Measurements from ENCODE around the gene STEEP1. TPM values are rescaled to one million over a fixed set of nuclear protein-coding genes. Genes with fewer than 3 reads are reported as not detected.

The STEEP1 gene
- total and polyA plus RNA-seq, 2 of the 13 experiments (the other 11 are each of a cell fraction or from before 2014, with no cell fraction given) = 7.7 to 23.1 TPM

GRCh38 chrX:119495734-119496726 lies 69.2 kb downstream of the STEEP1 start (continued):
- peak; percentile 13; the same call in 1 of the 2 replicates for TF ChIP-seq ZNF574 (CRISPR knock-in tag; IDR thresholded peaks at IDR 0.05)
- TF ChIP-seq ATF3 (CRISPR knock-in tag; IDR thresholded peaks at IDR 0.05) = 0 out of 2 replicates have a peak, but pooled peaks have one; percentile 32
- no peak for TF ChIP-seq BRF2 (CRISPR knock-in tag; IDR thresholded peaks at IDR 0.05)
- no peak for TF ChIP-seq ZNF563 (CRISPR knock-in tag; IDR thresholded peaks at IDR 0.05)
- TF ChIP-seq ZNF704 (CRISPR knock-in tag; IDR thresholded peaks at IDR 0.05; ENCODE audit: borderline replicate concordance) = no peak
- 0 out of 3 replicates have a peak, but pooled peaks have one; percentile 15 for TF ChIP-seq MXI1 (IDR thresholded peaks at IDR 0.05; ENCODE audit: borderline replicate concordance, low read depth, low read length)
- TF ChIP-seq ZNF292 (CRISPR knock-in tag; IDR thresholded peaks at IDR 0.05; ENCODE audit: borderline replicate concordance, low read depth) = 0 out of 2 replicates have a peak, but pooled peaks have one; percentile 19
- TF ChIP-seq SIN3B (IDR thresholded peaks at IDR 0.05; ENCODE audit: low read length) = no peak
- no peak for TF ChIP-seq LCORL (IDR thresholded peaks at IDR 0.05)
- peak; percentile 55; the same call in 1 of the 2 replicates for TF ChIP-seq LCORL (CRISPR knock-in tag; IDR thresholded peaks at IDR 0.05)
- TF ChIP-seq FOXP4 (CRISPR knock-in tag; IDR thresholded peaks at IDR 0.05) = peak; percentile 66
- peak; percentile 55; the same call in 1 of the 2 replicates for TF ChIP-seq NR2F6 (IDR thresholded peaks at IDR 0.05)
- TF ChIP-seq NR2F6 (CRISPR knock-in tag; IDR thresholded peaks at IDR 0.05) = peak; percentile 38
- TF ChIP-seq HOXA7 (CRISPR knock-in tag; IDR thresholded peaks at IDR 0.05) = no peak
- peak; percentile 38; the same call in 1 of the 2 replicates for TF ChIP-seq TFE3 (CRISPR knock-in tag; IDR thresholded peaks at IDR 0.05)
- no peak for TF ChIP-seq ZNF549 (CRISPR knock-in tag; IDR thresholded peaks at IDR 0.05)
- peak; percentile 74 for TF ChIP-seq RXRA (CRISPR knock-in tag; IDR thresholded peaks at IDR 0.05)
- TF ChIP-seq ZNF691 (CRISPR knock-in tag; IDR thresholded peaks at IDR 0.05; ENCODE audit: borderline replicate concordance, low read depth) = no peak
- TF ChIP-seq ZNF776 (CRISPR knock-in tag; IDR thresholded peaks at IDR 0.05) = no peak

Data from HepG2 (cell line).